GM21825 (cell line): ENCODE measurements around the gene PMM2.

Experiments used
- ATAC-seq: cut with Tn5 transposase; IDR thresholded peaks from one replicate; pipeline ENCODE4 v1.9.1; 2021; ENCODE audit warnings: mild to moderate bottlenecking, moderate library complexity; ENCODE audit not compliant: unreplicated experiment

PMM2 gene

DNA sequence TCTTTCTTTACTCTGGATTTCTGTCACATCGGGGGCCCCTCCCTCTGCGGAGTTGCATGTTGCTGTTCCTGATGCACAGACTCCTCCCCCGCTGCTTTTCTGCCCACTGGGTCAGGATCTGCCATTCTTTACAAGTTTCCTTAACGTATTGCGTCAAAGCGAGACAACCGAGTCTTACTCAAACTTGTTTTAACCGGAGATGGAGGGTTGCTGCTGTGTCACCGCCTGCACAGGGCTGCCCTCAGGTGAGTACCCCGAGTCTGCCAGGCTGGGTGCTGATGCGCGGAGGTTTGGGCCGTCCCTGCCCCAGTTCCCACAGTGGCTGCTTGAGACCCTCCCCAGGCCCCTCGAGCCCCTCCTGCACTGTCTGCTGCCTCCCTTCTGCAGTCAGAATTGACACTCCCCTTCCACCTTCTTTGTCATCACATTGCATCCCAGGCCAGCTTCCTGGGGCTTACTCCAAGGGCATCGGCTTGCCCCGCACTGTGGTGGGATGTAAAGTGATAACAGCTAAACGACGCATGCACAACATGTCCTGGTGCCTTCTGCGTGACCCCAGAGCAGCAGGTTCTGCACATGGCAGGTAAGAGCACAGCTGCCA lies 51.9 kb downstream of the PMM2 start:
- ATAC-seq: no peak

DNA sequence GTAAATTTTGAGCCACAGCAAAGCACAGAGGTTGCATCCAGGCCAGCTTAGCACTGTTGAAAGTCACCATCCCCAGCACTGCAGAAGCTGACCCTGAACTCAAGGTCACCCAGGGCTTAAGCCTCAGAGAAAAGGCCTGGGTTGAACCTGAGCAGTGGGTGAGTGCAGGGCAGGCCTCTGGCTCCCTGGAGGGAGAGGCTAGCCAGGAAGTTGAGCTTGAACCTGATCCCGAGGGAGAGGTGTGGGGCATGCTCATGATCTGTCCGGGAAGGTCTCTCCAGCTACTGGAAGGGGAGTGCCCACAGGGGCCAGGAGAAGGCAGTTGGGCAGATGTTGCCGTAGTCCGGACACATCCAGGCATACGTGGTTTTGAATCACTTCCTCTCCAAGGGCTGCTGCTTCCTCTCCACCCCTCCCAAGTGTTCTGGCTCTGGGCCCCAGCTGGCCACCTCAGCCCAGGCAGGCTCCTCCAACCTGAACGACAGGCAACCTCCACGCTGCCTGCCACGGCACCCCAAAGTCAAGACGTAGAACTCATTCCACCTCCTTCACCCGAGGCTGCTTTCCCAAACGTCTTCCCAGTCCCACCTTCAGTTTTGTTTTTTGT lies 52.7 kb downstream of the PMM2 start:
- no peak for ATAC-seq

- ATAC-seq: no peak
Observed at GRCh38 chr16:8851761-8852403, 54.2 kb downstream of the PMM2 start.

DNA sequence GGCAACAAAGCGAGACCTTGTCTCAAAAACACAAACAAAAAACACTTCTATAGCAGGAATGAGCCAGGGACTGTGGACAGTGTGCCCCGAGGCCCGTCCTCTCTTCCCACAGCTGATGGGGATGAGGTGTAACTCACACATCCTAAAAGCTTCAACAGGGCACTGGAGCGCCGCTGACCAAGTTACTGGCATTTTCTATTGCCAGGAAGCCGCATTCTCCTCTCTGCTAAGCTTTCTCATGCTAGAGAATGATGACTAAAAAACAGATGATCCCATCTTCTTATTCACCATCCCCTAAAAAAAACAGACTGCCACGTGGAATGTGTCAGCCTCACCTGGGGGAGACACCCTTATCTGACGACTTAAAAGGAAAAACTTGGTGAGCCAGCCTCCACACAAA lies 54.9 kb downstream of the PMM2 start:
- no peak for ATAC-seq

DNA sequence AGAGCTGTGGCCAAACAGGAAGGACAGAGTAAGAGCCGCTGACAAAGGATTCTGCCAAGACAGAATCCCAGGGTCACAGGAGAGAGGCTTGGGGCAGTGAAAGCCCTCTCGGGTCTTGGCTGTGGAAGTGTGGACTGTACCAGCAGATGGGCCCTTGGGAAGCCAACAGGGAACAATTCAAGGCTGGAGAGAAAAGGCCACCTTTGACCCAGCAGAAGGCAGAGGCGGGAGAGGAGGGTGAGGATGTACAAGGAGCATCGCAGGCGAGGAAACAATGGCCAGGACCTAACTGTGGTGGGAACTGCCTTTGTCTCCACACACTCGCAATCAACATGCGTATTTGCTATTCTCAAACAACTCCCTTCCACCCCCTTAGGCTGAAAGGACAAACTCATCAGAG lies 55.5 kb downstream of the PMM2 start:
- no peak for ATAC-seq

- no peak for ATAC-seq
Observed at GRCh38 chr16:8853611-8854010, 56.0 kb downstream of the PMM2 start.

DNA sequence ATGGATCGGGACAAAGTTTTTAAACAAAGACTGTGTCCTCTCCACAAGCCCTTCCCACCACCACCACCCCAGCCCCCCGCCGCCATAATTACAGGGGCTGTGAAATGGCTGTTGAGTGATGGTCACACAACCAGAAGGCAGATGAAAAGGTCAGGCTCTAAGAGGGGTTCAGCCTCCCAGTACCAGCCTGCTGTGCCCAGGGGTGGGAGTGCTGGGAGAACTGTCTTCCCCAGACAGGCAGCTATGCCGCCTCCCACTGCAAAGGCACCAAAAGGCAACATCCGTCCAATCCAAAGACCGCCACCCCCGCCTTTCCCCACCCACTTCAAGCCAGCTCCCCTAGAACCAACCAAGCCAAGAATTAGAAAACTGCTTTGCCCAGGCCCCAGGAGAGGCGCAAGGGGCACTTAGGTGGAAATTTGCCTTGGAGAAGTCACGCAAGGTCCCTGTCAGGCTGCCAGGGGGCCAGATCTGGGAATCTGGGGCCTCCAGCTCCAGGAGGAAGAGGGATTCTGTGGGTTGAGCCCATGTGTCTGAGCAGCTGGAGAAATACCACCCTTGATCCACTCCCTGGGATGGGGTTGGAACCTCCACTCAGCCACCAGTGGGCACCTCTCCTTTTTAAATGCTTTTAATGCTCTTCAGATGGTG lies 56.8 kb downstream of the PMM2 start:
- ATAC-seq: no peak

GRCh38 chr16:8855051-8855786 lies 57.6 kb downstream of the PMM2 start:
- ATAC-seq: no peak

- ATAC-seq: no peak
Observed at GRCh38 chr16:8855972-8856371, 58.3 kb downstream of the PMM2 start.

DNA sequence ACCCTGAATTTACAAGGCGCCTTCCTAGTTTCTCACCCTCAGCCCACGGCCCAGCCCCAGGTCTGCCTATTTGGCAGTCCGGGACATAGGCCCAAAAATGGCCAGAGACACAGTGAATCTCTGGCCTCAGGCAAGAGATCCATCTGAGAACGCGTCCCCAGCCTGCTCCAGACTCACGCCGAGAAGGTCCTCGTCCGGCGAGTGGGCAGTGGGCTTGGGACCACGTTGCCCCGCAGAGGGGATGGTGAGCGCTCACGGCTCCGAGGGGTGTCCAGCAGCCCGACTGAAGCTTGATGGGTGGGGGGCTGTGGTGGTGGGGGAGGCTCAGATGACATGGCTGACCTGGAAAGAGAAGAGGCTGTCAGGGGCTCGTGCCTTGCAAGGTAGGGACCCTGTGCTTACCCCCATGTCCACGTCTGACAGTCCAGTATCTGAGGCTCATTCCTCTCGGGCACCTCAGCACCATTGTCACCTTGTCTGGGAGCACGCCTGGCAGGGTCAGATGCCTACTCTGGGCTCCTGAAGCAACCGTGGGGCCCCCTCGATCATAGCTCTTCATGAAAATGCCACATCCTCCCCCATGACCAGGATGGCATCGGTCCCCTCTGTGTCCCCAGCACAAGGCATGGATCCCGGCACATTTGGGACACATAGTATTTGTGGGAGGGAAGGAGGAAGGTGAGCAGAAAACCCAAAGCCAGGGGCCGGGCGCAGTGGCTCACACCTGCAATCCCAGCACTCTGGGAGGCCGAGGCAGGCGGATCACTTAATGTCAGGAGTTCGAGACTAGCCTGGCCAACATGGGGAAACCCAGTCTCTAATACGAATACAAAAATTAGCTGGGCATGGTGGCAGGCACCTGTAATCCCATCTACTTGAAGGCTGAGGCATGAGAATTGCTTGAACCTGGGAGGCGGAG lies 61.6 kb downstream of the PMM2 start:
- no peak for ATAC-seq

GRCh38 chr16:8859913-8860881 lies 62.6 kb downstream of the PMM2 start:
- ATAC-seq: no peak

DNA sequence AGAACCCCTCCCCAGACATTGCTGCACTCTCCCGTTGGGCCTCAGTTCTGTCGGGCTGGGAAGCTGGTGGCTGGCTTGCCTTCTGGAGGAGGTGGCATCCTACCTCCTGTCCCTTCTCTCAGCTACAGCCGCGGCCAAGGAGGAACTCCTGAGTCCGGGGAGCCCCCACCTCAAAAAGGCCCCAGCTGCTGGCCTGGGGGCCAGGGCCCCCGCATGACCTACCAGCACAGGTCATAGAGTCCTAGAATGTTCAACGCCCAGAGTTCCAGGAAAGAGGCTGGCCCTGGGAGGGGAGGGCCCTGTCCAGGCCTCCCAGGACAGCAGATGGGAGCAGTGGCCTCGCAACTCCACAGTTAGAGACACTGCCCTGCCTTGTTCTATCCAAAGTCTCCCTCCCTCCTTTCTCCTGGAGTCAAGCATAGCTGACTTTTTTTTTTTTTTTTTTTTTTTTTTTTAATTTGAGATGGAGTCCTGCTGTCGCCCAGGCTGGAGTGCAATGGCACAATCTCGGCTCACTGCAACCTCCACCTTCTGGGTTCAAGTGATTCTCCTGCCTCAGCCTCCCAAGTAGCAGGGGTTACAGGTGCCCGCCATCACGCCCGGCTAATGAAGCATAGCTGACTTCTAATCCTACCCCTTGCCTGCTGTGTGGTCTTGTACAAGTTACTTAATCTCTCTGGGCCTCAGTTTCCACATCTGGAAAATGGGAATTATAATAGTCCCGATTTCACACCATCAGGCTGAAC lies 64.1 kb downstream of the PMM2 start:
- ATAC-seq: no peak

DNA sequence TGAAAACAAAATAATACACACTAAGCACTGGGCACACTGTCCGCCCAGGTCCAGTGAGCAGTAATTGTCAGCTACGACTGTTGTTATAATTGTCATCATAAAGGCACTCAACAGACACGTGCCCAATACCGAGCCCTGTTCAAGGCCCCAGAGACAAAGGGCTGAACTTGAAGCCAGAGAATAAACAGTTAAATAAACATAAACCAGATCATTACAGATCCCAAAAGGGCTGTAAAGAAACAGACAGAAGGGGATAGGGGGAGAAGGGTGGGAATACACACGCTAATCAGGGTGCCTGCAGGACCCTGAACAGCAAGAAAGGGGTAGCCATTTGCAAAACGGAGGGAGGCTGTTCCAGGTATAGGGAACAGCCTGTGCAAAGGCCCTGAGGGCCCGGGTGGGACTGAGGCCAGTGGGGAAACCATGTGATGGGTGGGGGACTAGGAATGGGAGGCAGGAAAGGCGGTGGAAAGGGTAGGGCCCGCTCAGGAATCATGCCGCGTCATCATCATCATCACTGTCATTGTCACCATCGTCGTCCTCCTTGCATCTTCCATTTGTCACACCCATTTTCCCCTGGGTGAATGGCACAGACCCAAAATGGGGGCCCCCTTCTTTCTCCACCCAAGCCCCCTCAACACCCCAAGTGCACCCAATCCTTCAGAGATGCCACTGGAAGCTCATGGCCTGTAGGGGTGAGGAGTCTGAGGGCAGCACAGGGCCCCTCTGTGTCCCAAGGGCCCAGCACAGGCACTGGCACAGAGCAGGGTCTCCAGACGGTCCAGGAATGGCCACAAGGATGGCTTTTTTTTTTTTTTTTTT lies 64.9 kb downstream of the PMM2 start:
- ATAC-seq: no peak

- ATAC-seq: no peak
Observed at GRCh38 chr16:8863594-8864424, 66.2 kb downstream of the PMM2 start.

DNA sequence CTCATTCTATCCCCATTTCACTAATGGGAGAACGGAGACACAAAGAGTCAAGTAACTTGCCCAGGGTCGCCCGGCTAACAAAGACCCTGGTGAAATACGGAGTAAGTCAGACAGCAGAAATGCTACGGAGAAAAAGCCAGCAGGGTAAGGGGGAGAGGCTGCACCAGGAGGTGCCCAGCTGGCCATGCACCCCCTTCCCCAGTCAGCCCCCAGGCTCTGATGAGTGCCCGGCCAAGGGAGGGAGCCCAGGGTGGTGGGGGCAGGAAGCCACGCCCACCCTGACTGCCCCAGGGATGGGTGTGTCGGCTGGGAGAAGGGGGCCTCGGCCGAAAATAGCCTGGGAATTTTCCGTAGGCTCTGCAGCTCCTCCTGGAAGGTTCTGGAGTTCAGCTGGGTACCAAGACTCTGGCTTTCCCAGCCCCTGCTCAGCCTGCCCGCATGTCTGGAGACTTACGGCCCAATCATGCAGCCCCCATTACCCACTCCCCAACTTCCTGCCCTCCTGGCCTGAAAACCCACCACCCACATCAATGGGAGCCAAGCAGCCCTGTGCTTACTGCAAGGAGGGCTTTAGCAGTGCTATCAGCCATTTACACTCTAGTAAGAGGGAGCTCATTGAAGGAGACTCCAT lies 67.0 kb downstream of the PMM2 start:
- no peak for ATAC-seq

GRCh38 chr16:8865145-8865882 lies 67.7 kb downstream of the PMM2 start:
- no peak for ATAC-seq
